Omental fat pad (tissue), 4 donors: ENCODE data around the gene OAF. TPM values are rescaled to one million over a fixed set of nuclear protein-coding genes. Genes with fewer than 3 reads are reported as not detected.
"Not testable (repeated sequence)": the region's sequence is repeated elsewhere in the genome, so short reads cannot be mapped to it uniquely, and the experiment has no call there.

Experiments
- ATAC-seq: fragments of 150-250 bp; one replicate; pipeline ENCODE4 v1.9.1; 2016; ENCODE audit warnings: mild to moderate bottlenecking, moderate library complexity; ENCODE audit not compliant: low FRiP score
- DNase-seq: peaks from one replicate; pipeline ENCODE4 v3.0.0-alpha.2; 2019; ENCODE audit warnings: low spot score
- CTCF ChIP-seq, 3 donors: fragments of 450-650 bp; IDR thresholded peaks; one replicate each; pipeline ENCODE4 v1.5.1; 2016 to 2017; ENCODE audit warnings: antibody characterized with exemption in 3 of 3, mild to moderate bottlenecking in 3 of 3, moderate library complexity in 2 of 3
- total RNA-seq, 4 donors: library from RNA; depleted of rRNA; stranded (reverse); fragments of >200 nt; gene quantifications; one replicate each; pipeline ENCODE4 v1.1.0, GENCODE V29; 2016

The OAF gene
- total RNA-seq, 4 donors from 2014 or later = 32.3 to 97.4 (median 67.0) TPM

DNA sequence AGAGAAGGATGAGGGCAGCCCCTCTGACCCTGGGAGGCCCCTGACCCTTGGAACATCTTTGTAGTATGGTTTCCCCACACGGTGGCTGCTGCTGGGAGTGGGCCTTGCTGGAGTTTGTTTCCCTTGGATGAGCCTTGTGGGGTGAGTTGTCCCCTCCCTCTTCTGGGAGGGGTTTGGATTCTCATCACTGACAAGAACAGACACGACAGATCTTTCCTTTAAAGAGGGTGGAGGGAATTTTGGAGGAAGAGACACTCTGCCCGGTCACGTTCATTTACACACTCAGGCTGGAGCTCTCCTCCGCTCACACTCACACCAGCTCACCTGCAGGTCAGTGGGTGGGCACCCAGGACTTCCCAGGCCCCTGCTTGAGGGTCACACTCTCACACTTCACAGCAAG, 60.8 kb downstream of the OAF start:
- TF ChIP-seq CTCF (IDR thresholded peaks at IDR 0.05) = no peak
- DNase-seq = no peak
- no peak for ATAC-seq

DNA sequence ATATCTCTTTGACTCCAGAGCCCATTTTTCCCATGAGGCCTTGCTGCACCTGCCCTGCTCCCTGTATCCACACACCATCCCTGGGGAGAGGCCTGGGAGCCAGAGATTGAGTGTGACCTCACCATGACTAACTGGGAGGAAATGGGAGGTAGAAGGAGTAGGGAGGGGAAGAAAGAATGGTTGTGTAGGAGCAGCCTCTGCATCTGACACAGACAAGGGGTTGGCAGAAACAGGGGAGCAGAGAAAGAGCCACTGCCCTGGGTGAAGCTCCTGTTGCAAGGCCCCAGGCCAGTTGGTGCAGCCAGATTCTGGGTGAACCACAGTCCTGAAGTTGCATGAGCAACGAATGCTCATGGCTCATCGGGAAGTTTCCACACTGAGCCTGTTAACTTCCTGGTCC, 61.5 kb downstream of the OAF start:
- ATAC-seq (peak; percentile 31), DNase-seq (no peak)
- TF ChIP-seq CTCF (IDR thresholded peaks at IDR 0.05) = no peak

- ATAC-seq = no peak
- no peak for TF ChIP-seq CTCF (IDR thresholded peaks at IDR 0.05)
- no peak for DNase-seq
Measured at GRCh38 chr11:120273432-120273831, 62.6 kb downstream of the OAF start.

DNA sequence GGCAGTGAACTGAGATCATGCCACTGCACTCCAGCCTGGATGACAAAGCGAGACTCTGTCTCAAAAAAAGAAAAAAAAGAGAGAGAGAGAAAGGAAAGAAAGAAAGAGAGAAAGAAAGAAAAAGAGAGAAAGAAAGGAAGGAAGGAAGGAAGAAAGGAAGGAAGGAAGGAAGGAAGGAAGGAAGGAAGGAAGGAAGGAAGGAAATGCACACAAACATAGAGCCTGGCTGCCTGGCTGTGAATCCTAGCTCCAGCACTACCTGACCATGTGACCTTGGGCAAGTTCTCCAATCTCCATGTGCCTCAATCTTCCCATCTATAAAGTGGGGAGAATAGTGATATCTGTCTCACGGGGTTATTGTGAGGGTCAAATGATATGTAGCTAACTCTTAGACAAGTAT, 63.1 kb downstream of the OAF start:
- not testable (repeated sequence) for DNase-seq, ATAC-seq

GRCh38 chr11:120279502-120279901, 68.7 kb downstream of the OAF start:
- DNase-seq (no peak), ATAC-seq (no peak)
- TF ChIP-seq CTCF (IDR thresholded peaks at IDR 0.05) = no peak

Other genes with a start within 250 kb of the OAF start
- gene TRIM29, start 72.9 kb upstream of the OAF start, total RNA-seq = 1 to 10 TPM; 1.3 to 5.7 (median 3.0) TPM
- gene POU2F3, start 29.1 kb downstream of the OAF start, total RNA-seq = under 1 TPM in 2 of 4 donors, not detected in 2; 0.19 to 0.24 TPM
- 1 to 10 TPM; 2.9 to 6.1 (median 4.4) TPM for gene TLCD5, start 114.3 kb downstream of the OAF start, total RNA-seq
- gene ARHGEF12, start 125.4 kb downstream of the OAF start, total RNA-seq = 100 to 1,000 TPM in 1 of 4 donors, 10 to 100 TPM in 3; 69.8 to 137 (median 75.2) TPM